ENCODE measurements around the gene CPT1B.

GRCh38 chr22:50626314-50626849 lies 48.2 kb upstream of the CPT1B start:
- TF ChIP-seq CTCF (IDR thresholded peaks at IDR 0.05) (no peak), POLR2A (IDR thresholded peaks at IDR 0.05) (no peak)

All from right lobe of liver (tissue), 4 donors.